K562 treated with DMSO at 1 percent for 24 hours (cell line): ENCODE measurements around the gene IRF2BP2. TPM values are rescaled to one million over a fixed set of nuclear protein-coding genes. Genes with fewer than 3 reads are reported as not detected.

Source experiments
- total RNA-seq: library from RNA; unstranded; fragments of 300-600 nt; gene quantifications from 2 replicates; pipeline ENCODE4 v1.2.3, GENCODE V29; 2022; ENCODE audit warnings: low read depth; ENCODE audit not compliant: insufficient read depth

The IRF2BP2 gene
- 70.6 and 74.1 TPM in 2 replicates for total RNA-seq

DNA sequence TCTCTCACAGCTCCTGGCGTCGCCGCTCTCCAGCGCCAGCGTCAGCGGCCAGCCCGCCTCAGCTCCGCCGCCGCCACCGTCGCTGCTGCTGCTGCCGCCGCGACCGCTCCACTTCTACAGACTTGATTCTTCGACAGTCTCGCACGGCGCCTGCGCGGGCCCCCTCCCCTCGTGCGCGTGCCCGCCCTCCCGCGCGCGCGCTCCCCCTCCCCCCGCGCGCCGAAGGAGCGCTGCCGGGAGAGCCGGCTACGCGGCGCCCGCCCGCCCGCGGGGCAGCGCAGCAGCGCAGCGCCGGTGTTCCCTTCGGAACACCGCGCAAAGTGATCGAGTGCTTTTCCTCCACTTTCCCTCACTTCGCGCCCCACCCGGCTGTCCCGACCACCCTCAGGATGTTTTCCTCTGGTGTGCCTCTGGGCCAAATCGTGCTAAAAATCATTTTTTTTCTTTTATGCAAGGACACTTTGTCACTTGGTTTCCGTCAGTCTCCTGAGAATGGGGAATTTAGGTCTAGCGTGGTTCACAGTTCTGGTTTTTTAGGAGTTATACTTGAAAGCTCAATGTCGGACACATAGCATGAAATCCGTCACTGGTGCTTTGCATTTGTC, at the start of gene IRF2BP2:
Gene IRF2BP2, minus strand, starts transcription at position 118 of the 605 bp plus-strand sequence. CDS start 684 bp downstream, outside the sequence.

Other genes starting within 250 kb of the IRF2BP2 start
- gene COA6, start 236.7 kb downstream of the IRF2BP2 start, total RNA-seq: 58.3 and 64.9 TPM in 2 replicates
- gene TARBP1, start 131.0 kb downstream of the IRF2BP2 start, total RNA-seq: 13.6 and 14.4 TPM in 2 replicates